HG03095 (cell line): ENCODE results near the gene FAM219A.
"Not testable (repeated sequence)": the region's sequence is repeated elsewhere in the genome, so short reads cannot be mapped to it uniquely, and the experiment has no call there.

Experiments used
- ATAC-seq: cut with Tn5 transposase; IDR thresholded peaks from one replicate; pipeline ENCODE4 v1.9.1; 2021; ENCODE audit warnings: moderate library complexity; ENCODE audit not compliant: unreplicated experiment

FAM219A gene

DNA sequence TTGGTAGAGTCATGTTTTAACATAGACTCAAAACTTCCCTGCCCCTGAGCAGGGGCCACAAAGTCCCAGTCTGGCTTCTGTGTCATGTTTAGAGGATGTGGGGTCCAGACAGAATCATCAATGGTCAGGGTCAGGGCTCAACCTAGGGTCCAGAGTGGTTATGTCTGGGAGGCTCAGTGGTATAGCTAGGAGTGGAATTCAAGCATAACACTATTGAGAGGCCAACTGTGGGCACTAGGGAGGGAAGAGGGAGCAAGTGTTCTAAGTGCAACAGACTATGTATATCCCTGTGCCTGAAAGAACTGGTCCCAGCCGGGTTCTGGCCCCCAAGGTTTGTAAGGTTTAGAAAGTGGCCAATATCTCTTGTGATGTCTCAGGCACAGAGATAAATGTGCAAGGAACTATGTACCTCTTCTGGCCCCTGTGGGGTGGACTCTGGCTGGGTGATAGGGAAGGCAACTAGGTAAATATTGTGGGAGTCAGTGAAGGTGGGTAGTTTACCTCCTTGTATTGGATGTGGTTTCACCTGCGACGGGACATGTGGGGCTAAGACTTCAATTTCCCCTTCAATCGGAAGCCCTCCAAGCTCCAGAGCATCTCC, 95.7 kb downstream of the FAM219A start:
- ATAC-seq, result no peak

- ATAC-seq, result not testable (repeated sequence)
These were observed 105.4 kb downstream of the FAM219A start for GRCh38 chr9:34352957-34353356.

- ATAC-seq, result not testable (repeated sequence)
These were observed 106.2 kb downstream of the FAM219A start for GRCh38 chr9:34352122-34352652.

DNA sequence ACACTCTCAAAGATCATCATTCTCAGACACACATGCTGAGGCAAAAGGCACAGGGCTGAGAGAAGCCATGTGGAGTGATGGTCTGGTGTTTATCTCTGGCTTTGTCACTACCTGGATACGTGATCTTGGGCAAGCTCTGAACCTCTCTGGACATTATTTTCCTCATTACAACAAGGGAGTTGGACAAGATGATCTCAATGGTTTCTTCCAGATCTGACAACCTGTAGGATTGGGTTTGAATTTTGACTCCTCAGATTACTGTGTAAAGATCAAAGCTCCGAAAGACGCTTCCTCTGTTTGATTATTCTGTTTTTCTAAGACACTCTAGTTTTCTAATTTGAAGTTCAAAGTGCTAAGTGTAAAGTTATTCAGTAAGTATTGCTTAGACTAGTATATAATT, 109.0 kb downstream of the FAM219A start:
- ATAC-seq, result no peak
